HEK293 (cell line): ENCODE measurements around the gene LRFN3.

Source experiments
- BCL11A ChIP-seq: fragments of 450-650 bp; formaldehyde crosslinking; IDR thresholded peaks from 2 replicates; pipeline ENCODE4 v1.5.1; 2016; ENCODE audit warnings: low read depth, missing biosample characterization, missing genetic modification characterization
- GLIS2 ChIP-seq: fragments of 450-650 bp; formaldehyde crosslinking; IDR thresholded peaks from 2 replicates; pipeline ENCODE4 v1.5.1; 2016; ENCODE audit warnings: missing biosample characterization, missing genetic modification characterization
- HIC1 ChIP-seq: fragments of 450-650 bp; formaldehyde crosslinking; IDR thresholded peaks from 2 replicates; pipeline ENCODE4 v1.5.1; 2016; ENCODE audit warnings: missing biosample characterization, missing genetic modification characterization
- INSM2 ChIP-seq: fragments of 450-650 bp; formaldehyde crosslinking; IDR thresholded peaks from 2 replicates; pipeline ENCODE4 v1.5.1; 2016; ENCODE audit warnings: missing biosample characterization, missing genetic modification characterization
- KLF16 ChIP-seq: fragments of 450-650 bp; formaldehyde crosslinking; IDR thresholded peaks from 2 replicates; pipeline ENCODE4 v1.5.1; 2017; ENCODE audit warnings: missing biosample characterization, missing genetic modification characterization
- MEIS1 ChIP-seq: sonication (generic); formaldehyde crosslinking; IDR thresholded peaks from 2 replicates; pipeline ENCODE4 v1.8.1; 2022; ENCODE audit warnings: missing genetic modification reagents, mild to moderate bottlenecking, borderline replicate concordance
- PATZ1 ChIP-seq: fragments of 450-650 bp; formaldehyde crosslinking; IDR thresholded peaks from 2 replicates; pipeline ENCODE4 v1.5.1; 2016; ENCODE audit warnings: missing biosample characterization, missing genetic modification characterization
- SETDB1 ChIP-seq: IDR thresholded peaks from one replicate; pipeline ENCODE4 v1.6.1; 2017; ENCODE audit warnings: mild to moderate bottlenecking, low read length, moderate library complexity, mixed read lengths; ENCODE audit not compliant: insufficient read length
- SP7 ChIP-seq: fragments of 450-650 bp; formaldehyde crosslinking; IDR thresholded peaks from 2 replicates; pipeline ENCODE4 v1.5.1; 2016; ENCODE audit warnings: missing biosample characterization, missing genetic modification characterization
- WT1 ChIP-seq: fragments of 450-650 bp; formaldehyde crosslinking; IDR thresholded peaks from 2 replicates; pipeline ENCODE4 v1.5.1; 2016; ENCODE audit warnings: missing biosample characterization, missing genetic modification characterization
- ZBTB1 ChIP-seq: fragments of 450-650 bp; formaldehyde crosslinking; IDR thresholded peaks from 2 replicates; pipeline ENCODE4 v1.5.1; 2016; ENCODE audit warnings: missing biosample characterization, missing genetic modification characterization
- ZBTB11 ChIP-seq: fragments of 450-650 bp; formaldehyde crosslinking; conservative IDR thresholded peaks from 2 replicates; pipeline ENCODE4 v1.5.1; 2016; ENCODE audit warnings: low read depth, missing biosample characterization, missing genetic modification characterization
- ZBTB20 ChIP-seq: fragments of 450-650 bp; formaldehyde crosslinking; IDR thresholded peaks from 2 replicates; pipeline ENCODE4 v1.5.1; 2016; ENCODE audit warnings: missing biosample characterization, missing genetic modification characterization
- ZBTB48 ChIP-seq: fragments of 450-650 bp; formaldehyde crosslinking; IDR thresholded peaks from 2 replicates; pipeline ENCODE4 v1.5.1; 2016; ENCODE audit warnings: missing biosample characterization, missing genetic modification characterization
- ZFP37 ChIP-seq: fragments of 450-650 bp; formaldehyde crosslinking; IDR thresholded peaks from 2 replicates; pipeline ENCODE4 v1.5.1; 2016; ENCODE audit warnings: missing biosample characterization, missing genetic modification characterization
- ZNF10 ChIP-seq: fragments of 450-650 bp; formaldehyde crosslinking; IDR thresholded peaks from 2 replicates; pipeline ENCODE4 v1.5.1; 2017; ENCODE audit warnings: missing biosample characterization, missing genetic modification characterization
- ZNF2 ChIP-seq: fragments of 450-650 bp; formaldehyde crosslinking; IDR thresholded peaks from 2 replicates; pipeline ENCODE4 v1.5.1; 2016; ENCODE audit warnings: missing biosample characterization, missing genetic modification characterization
- ZNF24 ChIP-seq: fragments of 450-650 bp; formaldehyde crosslinking; IDR thresholded peaks from 2 replicates; pipeline ENCODE4 v1.5.1; 2016; ENCODE audit warnings: missing biosample characterization, missing genetic modification characterization
- ZNF335 ChIP-seq: fragments of 450-650 bp; formaldehyde crosslinking; conservative IDR thresholded peaks from 2 replicates; pipeline ENCODE4 v1.5.1; 2016; ENCODE audit warnings: missing biosample characterization, missing genetic modification characterization
- ZNF394 ChIP-seq: fragments of 450-650 bp; formaldehyde crosslinking; IDR thresholded peaks from 2 replicates; pipeline ENCODE4 v1.5.1; 2016; ENCODE audit warnings: missing biosample characterization, missing genetic modification characterization, mild to moderate bottlenecking, moderate library complexity, borderline replicate concordance
- ZNF449 ChIP-seq: fragments of 450-650 bp; formaldehyde crosslinking; IDR thresholded peaks from 2 replicates; pipeline ENCODE4 v1.5.1; 2017; ENCODE audit warnings: missing biosample characterization, mild to moderate bottlenecking, missing genetic modification characterization, moderate library complexity
- ZNF548 ChIP-seq: fragments of 450-650 bp; formaldehyde crosslinking; IDR thresholded peaks from 2 replicates; pipeline ENCODE4 v1.5.1; 2016; ENCODE audit warnings: missing biosample characterization, missing genetic modification characterization
- ZNF549 ChIP-seq: fragments of 450-650 bp; IDR thresholded peaks from 2 replicates; pipeline ENCODE4 v1.5.1; 2018; ENCODE audit warnings: missing biosample characterization, missing genetic modification characterization, mild to moderate bottlenecking, inconsistent platforms, moderate library complexity
- ZNF629 ChIP-seq: fragments of 450-650 bp; formaldehyde crosslinking; IDR thresholded peaks from 2 replicates; pipeline ENCODE4 v1.5.1; 2017; ENCODE audit warnings: missing biosample characterization, missing genetic modification characterization
- ZNF776 ChIP-seq: fragments of 450-650 bp; formaldehyde crosslinking; IDR thresholded peaks from 2 replicates; pipeline ENCODE4 v1.5.0; 2017; ENCODE audit warnings: missing biosample characterization, missing genetic modification characterization, borderline replicate concordance
- ZNF785 ChIP-seq: fragments of 450-650 bp; formaldehyde crosslinking; IDR thresholded peaks from 2 replicates; pipeline ENCODE4 v1.5.1; 2016; ENCODE audit warnings: missing biosample characterization, missing genetic modification characterization
- ZSCAN30 ChIP-seq: fragments of 450-650 bp; IDR thresholded peaks from 2 replicates; pipeline ENCODE4 v1.5.1; 2018; ENCODE audit warnings: missing biosample characterization, mild to moderate bottlenecking, missing genetic modification characterization, moderate library complexity

Gene LRFN3

GRCh38 chr19:35986664-35987570, 50.7 kb downstream of the LRFN3 start (continued):
- TF ChIP-seq PATZ1 (tag by site-specific recombination) (peak; percentile 98), ZFP37 (tag by site-specific recombination) (peak; percentile 84), ZNF548 (tag by site-specific recombination) (no peak), ZSCAN30 (tag by site-specific recombination) (peak; percentile 100), ZNF785 (tag by site-specific recombination) (0 out of 2 replicates have a peak, but pooled peaks have one; percentile 57), ZNF10 (tag by site-specific recombination) (no peak; the same call in 1 of the 2 replicates), GLIS2 (tag by site-specific recombination) (peak; percentile 85), ZNF629 (tag by site-specific recombination) (peak; percentile 19), ZBTB1 (tag by site-specific recombination) (peak; percentile 88; the same call in 1 of the 2 replicates), ZBTB48 (tag by site-specific recombination) (peak; percentile 74; the same call in 1 of the 2 replicates), ZNF776 (no peak), KLF16 (tag by site-specific recombination) (peak; percentile 96), SETDB1 (no peak), ZNF24 (peak; percentile 49; the same call in 1 of the 2 replicates), SP7 (tag by site-specific recombination) (peak; percentile 90), ZBTB20 (tag by site-specific recombination) (peak; percentile 95), ZNF2 (tag by site-specific recombination) (peak; percentile 93; the same call in 1 of the 2 replicates), INSM2 (peak; percentile 76; the same call in 1 of the 2 replicates), BCL11A (peak; percentile 81), ZNF549 (tag by site-specific recombination) (no peak), ZNF449 (tag by site-specific recombination) (peak; percentile 50; the same call in 1 of the 2 replicates), WT1 (no peak), ZNF335 (tag by site-specific recombination) (peak; percentile 92), ZNF394 (peak; percentile 54), ZBTB11 (peak; percentile 91), HIC1 (tag by site-specific recombination) (peak; percentile 99), MEIS1 (no peak)
